Measurements from ENCODE around the gene TAS2R3. TPM values are rescaled to one million over a fixed set of nuclear protein-coding genes. Genes with fewer than 3 reads are reported as not detected.
"Not testable (repeated sequence)": the region's sequence is repeated elsewhere in the genome, so short reads cannot be mapped to it uniquely, and the experiment has no call there.

The TAS2R3 gene
- total RNA-seq, 1 experiment from 2014 or later: 0.40 TPM

GRCh38 chr7:141752634-141753033, 11.3 kb upstream of the TAS2R3 start:
- H3K4me2 ChIP-seq (ENCODE audit: low read length): no peak overlapping the region
- no peaks in the 10 kb centered on the region for H3F3A ChIP-seq (ENCODE audit: low read length, unreplicated experiment)
- H3K36me3 ChIP-seq (ENCODE audit: low read depth, low read length): peaks cover 70% of the 10 kb centered on the region
- no peak for TF ChIP-seq EZH2phosphoT487 (IDR thresholded peaks at IDR 0.05; ENCODE audit: borderline replicate concordance, low read length)
- peak; percentile 52 for TF ChIP-seq CTCF (conservative IDR thresholded peaks at IDR 0.05; ENCODE audit: low read depth, low read length)
- no peak for TF ChIP-seq EZH2 (IDR thresholded peaks at IDR 0.05; ENCODE audit: low read length, unreplicated experiment)
- no peaks in the 10 kb centered on the region for H3K27me3 ChIP-seq (ENCODE audit: low read length)
- H2AFZ ChIP-seq (ENCODE audit: low read length): no peak overlapping the region
- DNase-seq (peak; percentile 30), ATAC-seq (no peak)
- no peaks in the 10 kb centered on the region for H3K9me2 ChIP-seq (replicated peaks; ENCODE audit: low read length)
- no peak overlapping the region for H3K9ac ChIP-seq (ENCODE audit: low read length)
- H3K79me2 ChIP-seq (ENCODE audit: low read length): no peaks in the 10 kb centered on the region
- H3K9me3 ChIP-seq (ENCODE audit: low read length): peaks cover 15% of the 10 kb centered on the region
- no TSS peak for BruUV-seq (replicated peaks)
- no peaks in the 10 kb centered on the region for H3K4me1 ChIP-seq (ENCODE audit: insufficient read depth, low read length)
- POLR2A ChIA-PET (ENCODE audit: unreplicated experiment): no interaction called here
- intact Hi-C loops (cut with micrococcal nuclease): loop anchor here (5.0 kb wide), 1 partner anchor 100 kb away; no protein-coding TSS in a partner anchor
- no peak overlapping the region for H3K27ac ChIP-seq (ENCODE audit: low read length)
- CTCF ChIA-PET: no interaction called here
- no peaks in the 10 kb centered on the region for H4K20me1 ChIP-seq (ENCODE audit: low read length)
- no peak overlapping the region for H3K4me3 ChIP-seq (ENCODE audit: low read length)

DNA sequence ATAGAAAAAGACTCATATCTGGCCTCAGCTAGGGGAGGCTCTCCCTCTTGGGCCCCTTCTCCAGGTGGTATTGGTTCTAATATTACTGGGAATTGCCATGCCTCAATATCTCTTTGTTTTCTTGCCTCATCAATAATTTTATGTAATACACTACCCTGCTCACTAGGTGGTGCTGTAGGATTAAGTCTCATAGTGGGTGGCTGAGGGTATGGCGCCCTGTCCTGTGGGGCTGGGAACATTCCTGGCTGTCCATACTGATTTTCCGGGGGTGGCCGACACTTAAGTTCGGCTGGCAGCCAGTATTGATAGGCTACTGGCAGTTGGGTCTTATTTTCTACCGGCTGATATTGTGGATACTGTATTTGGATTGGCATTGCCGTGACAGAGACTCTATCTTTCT, 9.0 kb upstream of the TAS2R3 start:
- Histone ChIP-seq H2AFZ (ENCODE audit: low read length) (no peak overlapping the region), H3K4me1 (ENCODE audit: insufficient read depth, low read length) (no peaks in the 10 kb centered on the region), H3K27ac (ENCODE audit: low read length) (no peak overlapping the region), H3K9me3 (ENCODE audit: low read length) (peaks cover 13% of the 10 kb centered on the region), H4K20me1 (ENCODE audit: low read length) (no peaks in the 10 kb centered on the region), H3K36me3 (ENCODE audit: low read depth, low read length) (peaks cover 55% of the 10 kb centered on the region), H3K9me2 (replicated peaks; ENCODE audit: low read length) (no peaks in the 10 kb centered on the region), H3K4me2 (ENCODE audit: low read length) (no peak overlapping the region), H3K4me3 (ENCODE audit: low read length) (no peak overlapping the region), H3K79me2 (ENCODE audit: low read length) (no peaks in the 10 kb centered on the region), H3K9ac (ENCODE audit: low read length) (no peak overlapping the region), H3K27me3 (ENCODE audit: low read length) (no peaks in the 10 kb centered on the region), H3F3A (ENCODE audit: low read length, unreplicated experiment) (no peaks in the 10 kb centered on the region)
- TF ChIP-seq CTCF (conservative IDR thresholded peaks at IDR 0.05; ENCODE audit: low read depth, low read length): peak; percentile 59
- no peak for TF ChIP-seq EZH2phosphoT487 (IDR thresholded peaks at IDR 0.05; ENCODE audit: borderline replicate concordance, low read length)
- peak; percentile 47 for DNase-seq
- no TSS peak for BruUV-seq (replicated peaks)
- POLR2A ChIA-PET (ENCODE audit: unreplicated experiment): no interaction called here
- CTCF ChIA-PET: no interaction called here
- ATAC-seq: peak; percentile 49; the same call in 1 of the 2 replicates
- intact Hi-C loops (cut with micrococcal nuclease): loop anchor here (1.0 to 5.0 kb wide), 2 partner anchors 31 to 103 kb away; no protein-coding TSS in a partner anchor

DNA sequence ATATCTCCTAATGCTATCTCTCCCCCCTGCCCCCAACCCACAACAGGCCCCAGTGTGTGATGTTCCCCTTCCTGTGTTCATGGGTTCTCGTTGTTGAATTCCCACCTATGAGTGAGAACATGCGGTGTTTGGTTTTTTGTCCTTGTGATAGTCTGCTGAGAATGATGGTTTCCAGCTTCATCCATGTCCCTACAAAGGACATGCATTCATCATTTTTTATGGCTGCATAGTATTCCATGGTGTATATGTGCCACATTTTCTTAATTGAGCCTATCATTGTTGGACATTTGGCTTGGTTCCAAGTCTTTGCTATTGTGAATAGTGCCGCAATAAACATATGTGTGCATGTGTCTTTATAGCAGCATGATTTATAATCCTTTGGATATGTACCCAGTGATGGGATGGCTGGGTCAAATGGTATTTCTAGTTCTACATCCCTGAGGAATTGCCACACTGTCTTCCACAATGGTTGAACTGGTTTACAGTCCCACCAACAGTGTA, 6.2 kb downstream of the TAS2R3 start:
- ATAC-seq; CTCF ChIA-PET; H3K4me2 ChIP-seq (ENCODE audit: low read length); H4K20me1 ChIP-seq (ENCODE audit: low read length); H3K36me3 ChIP-seq (ENCODE audit: low read depth, low read length); H2AFZ ChIP-seq (ENCODE audit: low read length); H3K27ac ChIP-seq (ENCODE audit: low read length); DNase-seq; H3K79me2 ChIP-seq (ENCODE audit: low read length); H3K9ac ChIP-seq (ENCODE audit: low read length); H3K9me2 ChIP-seq (replicated peaks; ENCODE audit: low read length); BruUV-seq (replicated peaks); H3K4me1 ChIP-seq (ENCODE audit: insufficient read depth, low read length); H3K9me3 ChIP-seq (ENCODE audit: low read length); intact Hi-C loops (cut with micrococcal nuclease); H3F3A ChIP-seq (ENCODE audit: low read length, unreplicated experiment); POLR2A ChIA-PET (ENCODE audit: unreplicated experiment); H3K4me3 ChIP-seq (ENCODE audit: low read length); H3K27me3 ChIP-seq (ENCODE audit: low read length): not testable (repeated sequence)

All from PC-3 (cell line).